HG03575 (cell line): Measurements from ENCODE around the gene ZBTB7C.

Source experiments
- ATAC-seq: cut with Tn5 transposase; IDR thresholded peaks from one replicate; pipeline ENCODE4 v1.9.1; 2021; ENCODE audit not compliant: unreplicated experiment, insufficient number of reproducible peaks, low FRiP score; ENCODE audit errors: extremely low read depth

ZBTB7C gene

DNA sequence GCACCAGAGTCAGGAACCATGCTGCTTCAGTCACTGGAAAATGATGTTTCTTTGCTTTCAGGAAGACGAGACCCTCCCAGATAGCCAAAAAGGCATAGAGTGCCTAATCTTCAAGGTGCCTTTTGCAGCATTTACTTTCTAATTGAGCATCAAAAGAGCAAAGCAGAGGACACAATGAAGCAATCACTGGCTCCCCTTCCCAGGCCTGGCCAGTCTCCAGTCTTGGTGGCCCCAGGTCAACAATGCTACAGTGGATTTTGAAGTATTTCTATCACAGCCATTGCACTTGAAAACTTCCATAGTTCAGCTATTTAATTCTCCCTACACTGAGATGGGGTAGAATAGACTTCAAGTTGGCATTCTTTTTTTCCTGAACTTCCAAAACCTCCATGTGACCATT, 15.4 kb downstream of the ZBTB7C start:
- ATAC-seq = no peak

DNA sequence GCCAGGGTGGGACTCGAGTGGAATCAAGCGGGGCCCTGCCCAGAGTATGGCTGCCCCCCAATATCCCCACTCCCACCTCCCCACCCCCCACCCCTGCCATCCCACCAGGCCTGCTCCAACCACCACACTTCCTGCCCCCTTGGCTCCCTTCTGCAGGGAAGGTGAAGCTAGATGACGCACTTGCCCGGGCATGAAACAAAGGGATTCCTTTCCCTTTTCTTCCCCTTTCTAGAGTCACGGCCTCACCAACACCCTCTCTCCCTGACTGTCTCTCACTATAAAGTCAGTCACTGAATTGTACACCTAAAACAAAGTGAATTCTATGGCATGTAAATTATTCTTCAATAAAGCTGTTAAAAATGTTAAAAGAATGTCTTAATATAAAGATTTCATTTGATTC, 16.0 kb downstream of the ZBTB7C start:
- no peak for ATAC-seq

DNA sequence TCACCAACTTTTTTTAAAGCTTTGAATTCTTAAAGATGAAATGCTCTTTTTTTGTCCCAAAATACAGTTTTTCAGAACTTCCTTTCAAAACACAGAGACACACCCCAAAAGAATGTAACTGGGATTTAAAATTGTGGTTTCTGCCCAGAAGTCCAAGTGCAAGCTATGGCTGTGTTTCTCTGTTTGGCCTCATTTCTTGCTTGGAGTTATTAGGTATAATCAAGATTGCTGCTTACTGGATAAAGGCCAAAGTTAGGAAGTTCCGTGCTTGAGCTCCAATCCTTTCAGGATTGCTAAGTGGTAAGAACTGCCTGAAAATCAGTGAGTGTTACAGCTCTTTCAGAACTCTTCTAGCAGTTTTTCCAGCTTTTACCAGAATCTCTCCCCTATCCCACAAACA, 16.9 kb downstream of the ZBTB7C start:
- ATAC-seq = no peak

DNA sequence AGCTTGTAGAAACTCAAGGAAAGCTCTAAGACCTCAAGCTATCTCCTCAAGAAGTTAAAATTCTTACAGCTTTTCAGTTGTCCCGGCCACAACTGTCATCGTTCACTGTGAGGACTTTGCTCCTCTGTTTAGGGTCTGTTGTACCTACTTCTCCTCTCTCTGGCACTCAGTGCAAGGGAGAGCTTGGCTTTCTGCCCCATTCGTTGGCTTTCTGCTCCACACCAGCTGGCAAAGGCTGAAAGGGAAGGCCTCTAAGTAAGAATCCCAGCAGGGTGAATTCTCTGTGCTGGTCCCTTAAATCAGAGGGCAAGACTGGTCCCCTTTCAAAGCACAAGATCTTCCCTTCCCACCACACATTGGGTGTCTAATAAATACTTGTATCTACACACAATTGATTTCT, 17.3 kb downstream of the ZBTB7C start:
- ATAC-seq = no peak

DNA sequence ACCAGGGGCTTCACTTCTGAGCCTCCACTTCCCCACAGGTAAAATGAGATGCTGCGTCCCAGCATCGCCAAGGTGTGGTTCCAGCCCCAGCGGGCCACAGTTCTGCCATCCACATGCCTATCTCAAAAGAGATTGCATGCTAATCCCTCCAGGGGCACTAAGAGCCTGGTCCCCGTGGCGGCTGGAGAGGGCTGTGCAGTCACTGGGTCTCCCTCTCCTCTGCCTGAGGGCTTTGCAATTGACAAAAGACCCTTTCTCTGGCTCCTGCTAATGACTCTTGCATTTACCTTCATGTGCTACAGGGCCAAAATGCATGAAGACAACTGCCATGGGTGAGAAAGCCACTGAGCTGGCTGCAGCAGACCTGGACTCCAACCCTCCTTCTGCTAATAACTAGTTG, 18.5 kb downstream of the ZBTB7C start:
- no peak for ATAC-seq

DNA sequence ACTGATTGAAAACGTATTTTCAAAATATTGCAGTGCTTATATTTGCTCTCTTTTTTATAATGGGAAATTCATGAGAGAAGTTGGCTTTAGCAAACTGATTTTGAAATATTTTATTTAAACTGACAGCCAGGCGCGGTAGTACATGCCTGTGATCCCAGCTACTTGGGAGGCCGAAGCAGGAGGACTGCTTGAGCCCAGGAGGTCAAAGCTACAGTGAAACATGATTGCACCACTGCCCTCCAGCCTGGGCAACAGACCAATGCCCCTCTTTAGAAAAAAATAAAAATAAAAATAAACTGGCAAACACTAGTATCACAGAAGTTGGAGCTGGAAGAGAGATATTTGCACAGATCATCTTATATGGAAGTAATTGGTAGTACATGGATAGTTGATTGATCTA, 20.7 kb downstream of the ZBTB7C start:
- ATAC-seq = no peak

DNA sequence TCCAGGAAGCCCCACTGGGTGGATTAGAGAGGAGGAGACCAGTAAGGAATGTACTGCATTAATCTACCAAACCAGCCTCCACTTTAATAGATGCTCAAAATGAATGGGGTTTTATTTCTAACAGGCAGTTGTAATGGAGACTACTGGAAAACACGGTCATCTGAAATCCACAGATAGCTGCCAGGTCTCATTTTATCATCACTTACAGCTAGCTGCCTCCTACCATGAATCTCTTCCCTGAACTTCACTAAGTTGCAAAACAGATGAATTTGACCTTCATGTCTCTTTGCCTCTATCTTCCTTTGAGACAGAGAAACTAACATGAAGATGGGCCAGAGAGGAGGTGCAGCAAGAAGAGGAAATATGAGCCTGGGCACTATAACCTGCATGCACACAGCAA, 21.9 kb downstream of the ZBTB7C start:
- no peak for ATAC-seq

DNA sequence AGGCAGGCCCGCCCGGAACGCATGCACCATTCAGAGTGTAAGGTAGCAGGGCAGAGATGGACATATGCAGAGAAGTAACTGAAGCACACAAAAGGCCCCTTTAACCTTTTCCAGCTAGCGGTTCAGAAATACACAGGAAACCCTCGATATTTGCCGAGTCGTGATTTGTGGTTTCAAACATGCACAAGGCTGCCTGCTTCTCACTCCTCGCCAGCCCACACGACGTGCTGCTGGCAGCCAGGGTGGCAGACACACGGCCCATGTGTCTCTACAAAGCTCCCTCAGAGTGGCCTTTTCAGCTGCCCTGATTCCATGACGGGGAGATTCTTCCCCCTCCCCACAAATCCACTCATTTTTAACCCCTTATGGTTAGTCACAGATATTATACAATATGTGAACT, 23.6 kb downstream of the ZBTB7C start:
- ATAC-seq = no peak

DNA sequence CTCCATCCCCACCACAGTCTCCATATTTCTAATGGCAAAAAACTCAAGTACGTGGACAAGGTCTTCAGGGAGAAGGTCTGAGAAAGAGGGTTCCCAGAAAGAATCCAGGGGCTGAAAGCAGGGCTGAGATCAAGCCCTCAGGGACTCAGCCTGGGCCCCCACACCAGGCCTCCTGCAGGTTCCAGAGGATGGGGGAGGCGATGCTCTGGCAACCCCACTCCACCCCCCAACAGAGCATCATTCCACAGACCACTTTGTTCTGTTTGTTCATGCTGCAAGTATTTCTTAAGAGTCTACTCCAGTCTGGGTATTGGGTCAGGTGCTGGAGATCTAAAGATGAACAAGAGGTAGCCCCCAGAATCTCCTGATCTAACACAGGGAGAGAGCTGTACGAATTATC, 32.2 kb downstream of the ZBTB7C start:
- no peak for ATAC-seq

DNA sequence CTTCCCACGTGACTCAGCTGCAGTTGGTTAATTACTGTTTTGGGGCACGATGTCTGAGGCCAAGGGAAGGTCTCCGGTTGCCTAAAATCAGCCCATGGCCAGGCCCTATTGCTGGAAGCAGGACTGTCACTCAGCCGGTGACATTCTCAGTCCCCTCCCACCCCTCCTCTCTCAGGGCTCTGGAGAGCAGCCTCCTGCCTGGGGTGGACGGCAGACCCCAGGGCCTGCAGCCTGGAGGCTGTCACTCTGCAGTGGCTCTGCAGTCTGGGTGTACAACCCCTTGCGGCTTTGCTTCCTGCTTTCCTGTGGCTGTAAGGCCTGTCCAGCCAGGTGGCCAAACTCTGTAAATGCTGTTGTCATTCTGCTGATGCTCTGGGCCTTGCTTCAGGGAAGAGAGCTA, 32.8 kb downstream of the ZBTB7C start:
- no peak for ATAC-seq

DNA sequence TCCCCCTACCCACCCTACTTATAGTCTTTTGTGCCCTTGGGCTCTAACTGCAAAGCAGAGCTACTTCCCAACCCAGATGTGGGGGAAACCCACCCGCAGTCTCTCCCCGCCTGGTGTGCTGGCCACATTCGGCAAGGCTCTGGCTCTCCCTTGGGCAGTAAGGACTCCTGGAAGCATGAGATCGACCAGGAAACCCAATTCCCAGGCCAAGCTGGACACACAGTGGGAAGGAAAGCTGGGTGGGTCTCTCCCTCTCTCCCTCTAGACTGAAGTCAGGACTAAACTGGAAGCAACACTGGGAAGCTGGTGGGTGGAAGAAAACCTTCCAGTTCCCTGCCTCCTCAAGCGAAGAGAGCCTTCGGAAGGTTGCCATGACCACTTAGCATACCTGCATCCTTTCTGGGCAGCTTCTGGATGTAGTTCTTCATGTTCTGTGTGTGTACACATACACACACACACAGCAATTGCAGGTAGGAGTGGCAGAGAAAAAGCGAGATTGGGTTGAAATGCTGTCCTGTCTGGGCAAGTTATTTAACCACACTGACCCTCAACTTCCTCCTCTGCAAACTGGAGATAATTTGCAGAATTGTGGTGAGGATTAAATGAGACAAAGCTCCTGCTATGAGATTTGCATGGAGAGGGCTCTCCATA, 33.9 kb downstream of the ZBTB7C start:
- no peak for ATAC-seq

DNA sequence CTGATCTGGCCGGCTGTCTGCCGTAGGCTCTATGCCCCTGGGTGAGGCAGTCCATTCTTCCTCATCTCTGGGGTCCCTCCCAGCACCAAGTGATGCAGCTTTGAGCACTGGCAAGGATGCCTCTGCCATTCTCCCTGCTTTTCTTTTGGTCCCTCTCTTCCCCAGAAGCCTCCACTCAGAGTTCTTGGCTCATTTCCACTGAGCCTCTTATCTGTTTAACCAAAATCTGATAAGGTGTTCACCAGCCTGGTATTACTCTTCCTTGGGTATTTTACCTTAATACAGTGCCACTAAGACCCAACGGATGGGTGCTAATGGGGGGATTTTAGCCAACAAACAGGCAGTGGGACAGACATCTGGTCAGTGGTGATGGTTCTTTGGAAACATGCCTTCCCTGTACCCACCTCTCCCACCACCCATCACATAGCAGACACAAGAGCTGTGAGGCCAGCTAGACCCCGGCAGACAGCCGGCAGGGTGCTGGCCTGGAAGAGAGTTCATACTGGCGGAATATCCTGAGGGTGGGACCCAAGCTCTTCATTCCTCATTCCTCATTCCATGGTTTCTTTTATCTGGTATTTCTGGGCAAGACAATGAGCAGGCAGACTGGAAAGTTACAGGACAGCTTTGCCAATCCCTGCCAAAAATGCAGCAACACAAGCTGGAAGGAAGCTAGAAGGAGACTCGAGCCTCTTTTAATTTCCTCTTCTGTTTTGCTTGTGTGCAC, 34.6 kb downstream of the ZBTB7C start:
- ATAC-seq = no peak

DNA sequence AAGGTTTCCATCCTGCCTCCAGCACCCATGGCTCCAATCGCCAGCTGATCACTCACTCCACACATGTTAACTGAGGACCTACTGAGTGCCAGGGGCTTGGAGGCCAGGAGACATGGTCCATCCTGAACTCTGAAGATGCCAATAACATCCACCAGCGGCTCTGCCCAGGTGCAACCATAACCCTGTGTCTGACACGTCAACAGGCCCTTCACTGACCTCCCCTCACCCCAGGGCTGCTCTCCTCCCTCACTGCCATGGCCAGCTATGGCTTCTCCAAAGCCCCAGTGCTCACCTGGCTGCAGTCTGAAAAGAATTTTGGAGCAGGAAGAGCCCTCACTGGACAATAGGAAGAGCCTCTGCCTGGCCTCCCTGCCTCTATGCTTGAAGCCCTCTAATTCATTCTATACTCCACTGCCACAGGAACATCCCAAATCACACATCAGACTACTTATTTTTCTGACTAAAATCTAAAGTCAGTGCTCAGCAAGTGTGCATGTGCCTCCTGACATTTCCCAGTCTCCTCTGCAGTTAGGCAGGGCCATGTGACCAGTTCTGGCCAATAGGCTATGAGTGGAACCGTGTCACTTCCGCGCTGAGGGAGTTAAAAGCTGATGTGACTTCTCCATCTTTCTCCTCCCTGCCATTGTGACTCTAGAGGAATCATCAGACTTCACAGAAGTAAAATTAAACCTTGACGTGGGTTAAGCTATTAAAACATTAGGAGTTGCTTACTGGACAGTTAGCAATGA, 37.2 kb downstream of the ZBTB7C start:
- no peak for ATAC-seq

DNA sequence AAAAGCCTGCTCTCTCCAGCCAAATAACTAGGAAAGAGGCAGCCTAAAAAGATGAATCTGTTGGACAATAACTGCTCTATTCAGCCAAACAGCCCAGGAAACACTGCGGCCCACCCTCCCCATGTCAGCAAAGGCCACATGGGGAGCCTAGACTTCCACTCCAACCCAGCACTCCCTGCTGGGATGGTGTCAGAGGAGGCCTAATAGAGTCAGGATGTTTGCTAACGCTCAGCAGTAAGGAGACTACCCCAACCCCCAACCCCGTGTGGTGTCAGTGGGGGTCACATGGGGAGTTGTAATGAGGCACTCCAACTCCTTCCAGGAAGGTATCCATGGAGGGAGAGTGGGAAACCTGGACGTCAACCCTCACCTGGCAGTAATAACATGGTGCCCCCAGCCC, 41.6 kb downstream of the ZBTB7C start:
- ATAC-seq = no peak

DNA sequence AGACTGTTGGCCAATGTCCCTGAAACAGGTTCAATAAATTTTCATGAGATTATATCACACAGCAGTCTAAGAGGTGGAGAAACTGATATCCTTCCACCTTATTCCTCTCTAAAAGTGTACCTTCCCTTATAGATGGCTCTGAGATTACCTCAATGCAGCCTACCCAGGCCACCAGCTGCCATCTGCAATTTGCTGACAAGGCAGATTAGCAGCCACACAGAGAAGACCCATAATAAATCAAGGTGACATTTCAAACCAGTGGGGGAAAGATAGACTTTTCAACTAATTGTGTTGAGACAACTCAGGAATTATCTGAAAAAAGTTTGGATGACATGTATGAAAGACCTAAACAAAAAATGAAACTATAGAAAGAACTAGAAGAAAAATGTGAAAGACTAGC, 43.2 kb downstream of the ZBTB7C start:
- no peak for ATAC-seq

DNA sequence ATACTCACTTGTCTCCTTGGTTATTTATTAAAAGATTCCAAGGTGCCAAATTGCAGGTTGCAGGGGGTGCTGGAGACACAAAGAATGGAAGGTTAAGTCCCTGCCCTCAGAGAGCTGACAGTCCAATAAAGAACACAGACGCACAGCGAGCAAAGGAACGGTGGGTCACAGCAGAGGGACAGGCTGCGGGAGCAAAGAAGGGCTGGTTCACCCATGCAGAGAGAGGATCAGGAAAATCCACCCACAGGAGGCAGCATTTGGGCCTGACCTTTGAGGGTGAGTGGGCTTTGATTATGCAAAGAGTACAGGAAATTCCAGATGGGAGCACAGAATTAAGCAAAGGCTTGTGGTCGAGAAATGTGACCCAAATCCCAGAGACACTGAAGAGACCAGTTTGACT, 45.0 kb downstream of the ZBTB7C start:
- ATAC-seq = no peak

DNA sequence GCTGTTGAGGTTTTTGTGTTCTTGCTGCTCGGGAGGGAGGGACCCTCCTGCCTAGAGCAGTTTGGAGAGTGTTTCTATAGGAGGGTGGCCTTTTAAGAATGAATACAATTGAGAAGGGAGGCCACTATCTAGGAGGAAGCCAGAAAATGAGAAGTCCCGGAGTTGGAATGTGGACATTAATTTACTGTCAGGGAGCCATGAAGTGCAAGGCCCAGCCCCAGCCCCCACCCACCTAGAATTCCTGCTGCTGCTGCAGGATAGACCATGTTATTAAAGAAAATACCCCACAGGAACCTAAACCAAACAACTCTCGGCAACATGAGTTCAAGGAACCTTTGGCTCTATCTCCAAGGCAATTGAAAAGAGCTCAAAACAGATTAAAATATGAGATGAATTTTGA, 46.0 kb downstream of the ZBTB7C start:
- no peak for ATAC-seq

DNA sequence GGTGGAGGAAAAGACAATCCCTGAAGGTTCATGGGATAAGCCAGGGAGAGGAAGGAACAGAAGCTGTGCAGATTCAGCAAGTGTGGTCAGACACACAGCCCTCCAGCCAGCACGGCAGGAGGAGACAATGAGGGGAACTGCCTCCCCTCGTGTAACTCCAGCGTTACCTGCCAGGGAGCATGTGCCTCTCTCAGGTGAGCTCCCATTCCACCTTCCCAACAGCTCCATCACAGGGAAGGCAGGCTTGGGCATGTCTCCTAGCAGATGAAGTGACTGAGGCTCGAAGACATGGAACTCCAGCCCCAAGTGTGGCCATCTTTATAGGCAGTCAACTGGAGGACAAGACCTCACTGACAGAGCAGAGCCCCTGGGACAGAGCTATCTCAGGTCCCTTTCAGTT, 47.4 kb downstream of the ZBTB7C start:
- ATAC-seq = no peak

DNA sequence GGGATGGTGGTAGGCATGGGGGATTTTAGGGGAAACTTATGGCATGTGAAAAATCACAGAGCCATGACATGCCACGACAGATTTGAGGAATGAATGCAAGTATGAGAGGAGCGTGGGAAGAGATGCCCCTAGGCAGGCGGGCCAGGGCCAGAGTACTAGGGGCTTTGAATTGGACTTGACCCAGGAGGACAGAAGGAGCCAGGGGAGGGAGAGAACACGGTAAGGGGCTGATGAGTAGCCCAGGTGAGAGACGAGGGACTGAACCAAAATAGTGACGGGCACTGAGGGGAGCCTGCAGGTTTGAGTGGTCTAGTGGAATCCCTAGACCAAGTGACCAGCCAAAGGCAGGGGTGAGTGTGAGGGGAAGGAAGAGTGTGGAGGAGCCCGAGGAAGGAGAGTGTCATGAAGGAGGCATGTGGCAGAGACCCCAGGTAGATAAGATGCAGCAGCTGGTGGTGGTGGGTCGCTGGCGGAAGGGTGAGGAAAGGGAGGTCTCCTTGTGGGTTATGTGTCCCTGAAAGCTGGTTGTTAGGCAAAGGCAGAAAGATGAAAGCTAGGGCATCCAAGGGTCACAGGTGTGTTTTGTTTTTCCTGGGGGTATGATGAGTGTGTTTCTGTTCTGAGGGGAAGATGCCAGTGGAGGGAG, 48.7 kb downstream of the ZBTB7C start:
- no peak for ATAC-seq

DNA sequence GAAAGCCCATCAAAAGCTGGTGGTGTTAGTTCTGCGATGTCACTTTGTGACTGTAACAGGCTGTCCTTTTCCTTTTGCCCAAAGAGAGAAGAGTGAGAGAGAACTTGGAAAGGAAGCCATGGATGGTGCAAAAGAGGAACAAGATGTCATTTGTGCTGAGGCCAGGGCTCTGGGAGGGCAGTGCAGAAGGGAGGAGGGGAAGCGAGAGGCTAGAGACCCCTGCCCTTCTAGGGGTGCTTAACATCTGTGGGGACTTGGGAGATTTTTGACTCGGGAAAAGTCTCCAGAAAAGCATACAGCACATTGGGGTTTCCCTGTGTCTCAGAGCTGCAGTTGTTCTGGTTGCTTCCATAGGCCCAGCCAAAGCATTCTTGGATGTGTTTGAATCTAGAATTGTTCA, 49.6 kb downstream of the ZBTB7C start:
- ATAC-seq = no peak
